SK-N-SH treated with all-trans-retinoic acid at 6 μM for 48 hours (cell line): ENCODE measurements around the gene GRAMD2A.

Source experiments
- ARNTL ChIP-seq: fragments of 450-650 bp; formaldehyde crosslinking; IDR thresholded peaks from 2 replicates; pipeline ENCODE4 v1.5.0; 2020; ENCODE audit warnings: low read depth, mild to moderate bottlenecking, moderate library complexity, borderline replicate concordance
- ISL1 ChIP-seq: fragments of 250-450 bp; sonication (Bioruptor Pico); IDR thresholded peaks from 2 replicates; pipeline ENCODE4 v2.1.2; 2022; ENCODE audit warnings: mild to moderate bottlenecking, moderate library complexity
- OSR1 ChIP-seq: fragments of 250-450 bp; sonication (Bioruptor Pico); IDR thresholded peaks from 2 replicates; pipeline ENCODE4 v1.8.0; 2022; ENCODE audit warnings: moderate library complexity, mild to moderate bottlenecking, inconsistent platforms
- ZC3H10 ChIP-seq: fragments of 250-450 bp; sonication (Bioruptor Pico); IDR thresholded peaks from 2 replicates; pipeline ENCODE4 v1.5.1; 2021; ENCODE audit warnings: mild to moderate bottlenecking, moderate library complexity
- ZNF565 ChIP-seq: fragments of 450-650 bp; formaldehyde crosslinking; conservative IDR thresholded peaks from 2 replicates; pipeline ENCODE4 v1.5.0; 2020; ENCODE audit warnings: low read depth, mild to moderate bottlenecking, moderate library complexity
- TF ChIP-seq, protein P1 (sequence below): fragments of 250-450 bp; sonication (Bioruptor Pico); IDR thresholded peaks from 2 replicates; pipeline ENCODE4 v1.5.1; 2020; ENCODE audit warnings: low read depth, mild to moderate bottlenecking, moderate library complexity
- TF ChIP-seq, protein P2 (sequence below): fragments of 250-450 bp; sonication (Bioruptor Pico); IDR thresholded peaks from 2 replicates; pipeline ENCODE4 v1.8.0; 2020; ENCODE audit warnings: mild to moderate bottlenecking, moderate library complexity, borderline replicate concordance

DNA sequence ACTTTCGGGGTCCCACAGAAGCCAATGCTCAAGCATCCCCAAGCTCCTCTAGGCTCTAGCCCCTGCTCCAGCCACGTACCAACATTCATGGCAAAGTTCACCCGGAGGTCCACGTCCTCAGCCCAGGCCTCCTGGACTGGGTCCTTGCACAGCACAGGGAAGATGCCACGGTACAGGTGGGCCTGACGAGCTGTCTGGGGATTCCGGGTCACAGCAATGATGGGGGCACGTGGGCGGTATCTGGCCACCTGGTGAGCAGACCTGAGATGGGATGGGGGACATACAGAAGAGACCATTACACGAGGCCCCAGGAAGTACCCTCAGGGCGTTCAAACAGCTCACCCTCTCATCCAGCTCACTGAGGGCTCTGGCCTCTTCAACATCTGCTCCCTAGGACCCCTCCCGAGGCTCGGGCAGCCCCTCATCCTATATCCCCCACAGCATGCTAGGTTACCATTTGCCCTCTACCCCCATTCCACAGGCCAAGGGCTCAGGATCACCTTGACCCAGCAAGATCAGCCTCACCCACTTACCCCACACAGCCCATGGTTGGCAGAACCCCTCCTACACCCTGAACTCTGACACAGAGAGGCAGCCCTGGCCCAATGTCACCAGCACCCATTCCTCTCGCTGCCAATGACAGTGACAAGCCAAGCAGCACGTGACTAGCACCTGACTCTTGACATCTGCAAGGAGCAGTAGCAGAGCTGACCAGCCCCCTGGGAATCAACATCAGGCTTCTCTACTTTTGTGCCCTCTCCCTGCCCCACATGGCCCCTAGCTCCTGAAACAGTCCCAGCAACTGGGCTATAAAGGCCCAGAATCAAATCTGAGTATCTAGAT lies 3.0 kb upstream of the GRAMD2A start:
- TF ChIP-seq, protein P1, sequence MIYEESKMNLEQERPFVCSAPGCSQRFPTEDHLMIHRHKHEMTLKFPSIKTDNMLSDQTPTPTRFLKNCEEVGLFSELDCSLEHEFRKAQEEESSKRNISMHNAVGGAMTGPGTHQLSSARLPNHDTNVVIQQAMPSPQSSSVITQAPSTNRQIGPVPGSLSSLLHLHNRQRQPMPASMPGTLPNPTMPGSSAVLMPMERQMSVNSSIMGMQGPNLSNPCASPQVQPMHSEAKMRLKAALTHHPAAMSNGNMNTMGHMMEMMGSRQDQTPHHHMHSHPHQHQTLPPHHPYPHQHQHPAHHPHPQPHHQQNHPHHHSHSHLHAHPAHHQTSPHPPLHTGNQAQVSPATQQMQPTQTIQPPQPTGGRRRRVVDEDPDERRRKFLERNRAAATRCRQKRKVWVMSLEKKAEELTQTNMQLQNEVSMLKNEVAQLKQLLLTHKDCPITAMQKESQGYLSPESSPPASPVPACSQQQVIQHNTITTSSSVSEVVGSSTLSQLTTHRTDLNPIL (CRISPR knock-in tag), result no peak
- TF ChIP-seq ZNF565, result no peak
- TF ChIP-seq ZC3H10 (CRISPR knock-in tag), result no peak
- TF ChIP-seq, protein P2, sequence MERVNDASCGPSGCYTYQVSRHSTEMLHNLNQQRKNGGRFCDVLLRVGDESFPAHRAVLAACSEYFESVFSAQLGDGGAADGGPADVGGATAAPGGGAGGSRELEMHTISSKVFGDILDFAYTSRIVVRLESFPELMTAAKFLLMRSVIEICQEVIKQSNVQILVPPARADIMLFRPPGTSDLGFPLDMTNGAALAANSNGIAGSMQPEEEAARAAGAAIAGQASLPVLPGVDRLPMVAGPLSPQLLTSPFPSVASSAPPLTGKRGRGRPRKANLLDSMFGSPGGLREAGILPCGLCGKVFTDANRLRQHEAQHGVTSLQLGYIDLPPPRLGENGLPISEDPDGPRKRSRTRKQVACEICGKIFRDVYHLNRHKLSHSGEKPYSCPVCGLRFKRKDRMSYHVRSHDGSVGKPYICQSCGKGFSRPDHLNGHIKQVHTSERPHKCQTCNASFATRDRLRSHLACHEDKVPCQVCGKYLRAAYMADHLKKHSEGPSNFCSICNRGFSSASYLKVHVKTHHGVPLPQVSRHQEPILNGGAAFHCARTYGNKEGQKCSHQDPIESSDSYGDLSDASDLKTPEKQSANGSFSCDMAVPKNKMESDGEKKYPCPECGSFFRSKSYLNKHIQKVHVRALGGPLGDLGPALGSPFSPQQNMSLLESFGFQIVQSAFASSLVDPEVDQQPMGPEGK (CRISPR knock-in tag), result no peak
- no peak for TF ChIP-seq ISL1 (CRISPR knock-in tag)
- no peak for TF ChIP-seq ARNTL (CRISPR knock-in tag)
- TF ChIP-seq OSR1 (CRISPR knock-in tag), result no peak
